Esophagus (tissue), 2 donors: Measurements from ENCODE around the gene FAM181A. TPM values are rescaled to one million over a fixed set of nuclear protein-coding genes. Genes with fewer than 3 reads are reported as not detected.

Source experiments
- H3K27ac ChIP-seq, 2 donors: one replicate each; pipeline ENCODE4 v1.5.1; 2013; ENCODE audit warnings: low read depth in 2 of 2, mild to moderate bottlenecking in 2 of 2, inconsistent platforms in 1 of 2, low read length in 1 of 2, moderate library complexity in 1 of 2
- H3K27me3 ChIP-seq, 2 donors: one replicate each; pipeline ENCODE4 v1.6.1; 2013; ENCODE audit warnings: low read length in 2 of 2, control low read depth in 1 of 2, mild to moderate bottlenecking in 1 of 2; ENCODE audit not compliant: insufficient read depth in 2 of 2, control insufficient read depth in 1 of 2
- H3K36me3 ChIP-seq, 2 donors: one replicate each; pipeline ENCODE4 v1.6.1; 2013; ENCODE audit warnings: low read length in 1 of 2; ENCODE audit not compliant: control insufficient read depth in 2 of 2, insufficient read depth in 2 of 2
- H3K4me1 ChIP-seq, 2 donors: one replicate each; pipeline ENCODE4 v1.6.1; 2013; ENCODE audit warnings: low read length in 1 of 2; ENCODE audit not compliant: control insufficient read depth in 2 of 2, insufficient read depth in 2 of 2
- H3K4me3 ChIP-seq, 2 donors: one replicate each; pipeline ENCODE4 v1.5.1; 2013; ENCODE audit warnings: low read length in 2 of 2, mild to moderate bottlenecking in 2 of 2, low read depth in 1 of 2, moderate library complexity in 1 of 2
- H3K9me3 ChIP-seq, 2 donors: one replicate each; pipeline ENCODE4 v1.6.1; 2013; ENCODE audit warnings: mild to moderate bottlenecking in 2 of 2, low read depth in 1 of 2, low read length in 1 of 2, moderate library complexity in 1 of 2; ENCODE audit not compliant: control insufficient read depth in 2 of 2, insufficient read depth in 1 of 2
- WGBS, 2 donors: extraction: QIAGEN DNeasy Blood & Tissue Kit; methylation state at CpG; one replicate each; pipeline ENCODE4 v1.1.7; 2013; 5-methylcytosine and 5-hydroxymethylcytosine counted together
- polyA plus RNA-seq, 2 donors: library from polyadenylated mRNA; stranded (reverse); fragments of 200-250 nt; gene quantifications; one replicate each; pipeline ENCODE4 v1.2.3, GENCODE V29; 2013
- donor health status: healthy with polysubstance abuse.
- donor health status: Bipolar disorder and iron deficiency.

The FAM181A gene
- polyA plus RNA-seq, 2 donors, result not detected

- no peaks in the 10 kb centered on the region for H3K27me3 ChIP-seq
- H3K36me3 ChIP-seq, result no peaks in the 10 kb centered on the region
- H3K27ac ChIP-seq, result no peak overlapping the region
- WGBS, 2 donors, result 81 to 88% methylated on average over 5 of the region's 5 CpGs
- H3K4me1 ChIP-seq, result peaks cover 2 to 6% of the 10 kb centered on the region in 2 donors
- H3K9me3 ChIP-seq, result no peaks in the 10 kb centered on the region
- H3K4me3 ChIP-seq, result no peak overlapping the region
Observed at GRCh38 chr14:93945070-93945399, 17.9 kb downstream of the FAM181A start.

DNA sequence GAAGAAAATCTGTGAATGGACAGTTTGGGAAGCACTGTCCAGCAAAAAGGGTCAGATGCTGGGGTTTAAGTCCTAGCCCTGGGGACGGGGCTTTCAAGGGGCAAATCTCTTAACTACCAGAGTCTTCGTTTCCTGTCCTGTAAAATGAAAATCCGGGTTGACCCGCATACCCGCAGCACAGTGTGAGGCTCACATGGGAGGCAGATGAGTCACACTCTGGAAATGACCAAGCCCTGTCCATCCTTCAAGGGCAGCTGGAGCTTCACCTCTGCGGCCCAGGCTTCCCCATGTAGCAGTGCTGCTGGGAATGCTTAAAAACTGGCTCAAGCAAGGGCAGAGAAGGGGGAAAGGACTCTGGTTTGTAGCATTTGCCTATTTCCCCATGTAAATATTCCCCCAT lies 19.0 kb downstream of the FAM181A start:
- no peaks in the 10 kb centered on the region for H3K9me3 ChIP-seq
- no peaks in the 10 kb centered on the region for H3K27me3 ChIP-seq
- H3K4me1 ChIP-seq, result peaks cover 2 to 6% of the 10 kb centered on the region in 2 donors
- H3K36me3 ChIP-seq, result no peaks in the 10 kb centered on the region
- WGBS, 2 donors, result 46 to 60% methylated on average over 6 of the region's 6 CpGs
- no peak overlapping the region for H3K4me3 ChIP-seq
- peak overlapping the region in 1 of 2 donors; percentile 47 for H3K27ac ChIP-seq

- WGBS, 2 donors, result 51 to 63% methylated on average over 7 of the region's 7 CpGs
- peak overlapping the region in 1 of 2 donors; percentile 47 for H3K27ac ChIP-seq
- H3K4me1 ChIP-seq, result peaks cover 2 to 6% of the 10 kb centered on the region in 2 donors
- H3K36me3 ChIP-seq, result no peaks in the 10 kb centered on the region
- no peak overlapping the region for H3K4me3 ChIP-seq
- no peaks in the 10 kb centered on the region for H3K27me3 ChIP-seq
- H3K9me3 ChIP-seq, result no peaks in the 10 kb centered on the region
Observed at GRCh38 chr14:93946541-93947090, 19.5 kb downstream of the FAM181A start.

DNA sequence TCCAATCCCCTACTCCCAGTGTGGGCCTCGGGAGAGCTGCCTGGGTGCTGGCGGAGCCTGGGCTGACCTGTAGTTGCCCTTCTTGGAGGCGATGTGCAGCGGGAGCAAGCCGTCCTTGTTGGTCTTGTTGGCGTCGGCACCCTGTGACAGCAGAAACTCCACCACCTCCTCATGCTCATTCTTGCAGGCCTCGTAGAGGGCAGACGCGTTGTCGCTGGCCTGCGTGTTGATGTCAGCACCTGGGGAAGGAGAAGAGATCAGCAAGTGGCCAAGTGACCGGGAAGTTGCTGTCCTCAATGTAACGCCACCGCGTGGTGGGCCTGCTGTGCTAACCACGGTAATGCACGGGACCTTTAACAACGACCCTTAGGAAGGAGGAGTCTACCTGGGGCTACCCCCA lies 20.1 kb downstream of the FAM181A start:
- WGBS, 2 donors, result 80 to 83% methylated on average over 19 of the region's 19 CpGs
- no peaks in the 10 kb centered on the region for H3K9me3 ChIP-seq
- no peak overlapping the region for H3K27ac ChIP-seq
- no peak overlapping the region for H3K4me3 ChIP-seq
- no peaks in the 10 kb centered on the region for H3K27me3 ChIP-seq
- no peaks in the 10 kb centered on the region for H3K36me3 ChIP-seq
- H3K4me1 ChIP-seq, result peaks cover 0 to 3% of the 10 kb centered on the region in 2 donors

- Histone ChIP-seq H3K4me3 (no peak overlapping the region), H3K36me3 (no peaks in the 10 kb centered on the region), H3K4me1 (peaks cover 0 to 6% of the 10 kb centered on the region in 2 donors), H3K27me3 (no peaks in the 10 kb centered on the region), H3K27ac (no peak overlapping the region), H3K9me3 (no peaks in the 10 kb centered on the region)
- 87 to 92% methylated on average over 13 of the region's 13 CpGs for WGBS, 2 donors
Observed at GRCh38 chr14:93949511-93950075, 22.4 kb downstream of the FAM181A start.

GRCh38 chr14:93950948-93951634 lies 23.9 kb downstream of the FAM181A start:
- 84 to 85% methylated on average over 20 of the region's 20 CpGs for WGBS, 2 donors
- no peak overlapping the region for H3K4me3 ChIP-seq
- H3K27ac ChIP-seq, result no peak overlapping the region
- no peaks in the 10 kb centered on the region for H3K36me3 ChIP-seq
- no peaks in the 10 kb centered on the region for H3K9me3 ChIP-seq
- peaks cover 3 to 6% of the 10 kb centered on the region in 2 donors for H3K4me1 ChIP-seq
- no peaks in the 10 kb centered on the region for H3K27me3 ChIP-seq

DNA sequence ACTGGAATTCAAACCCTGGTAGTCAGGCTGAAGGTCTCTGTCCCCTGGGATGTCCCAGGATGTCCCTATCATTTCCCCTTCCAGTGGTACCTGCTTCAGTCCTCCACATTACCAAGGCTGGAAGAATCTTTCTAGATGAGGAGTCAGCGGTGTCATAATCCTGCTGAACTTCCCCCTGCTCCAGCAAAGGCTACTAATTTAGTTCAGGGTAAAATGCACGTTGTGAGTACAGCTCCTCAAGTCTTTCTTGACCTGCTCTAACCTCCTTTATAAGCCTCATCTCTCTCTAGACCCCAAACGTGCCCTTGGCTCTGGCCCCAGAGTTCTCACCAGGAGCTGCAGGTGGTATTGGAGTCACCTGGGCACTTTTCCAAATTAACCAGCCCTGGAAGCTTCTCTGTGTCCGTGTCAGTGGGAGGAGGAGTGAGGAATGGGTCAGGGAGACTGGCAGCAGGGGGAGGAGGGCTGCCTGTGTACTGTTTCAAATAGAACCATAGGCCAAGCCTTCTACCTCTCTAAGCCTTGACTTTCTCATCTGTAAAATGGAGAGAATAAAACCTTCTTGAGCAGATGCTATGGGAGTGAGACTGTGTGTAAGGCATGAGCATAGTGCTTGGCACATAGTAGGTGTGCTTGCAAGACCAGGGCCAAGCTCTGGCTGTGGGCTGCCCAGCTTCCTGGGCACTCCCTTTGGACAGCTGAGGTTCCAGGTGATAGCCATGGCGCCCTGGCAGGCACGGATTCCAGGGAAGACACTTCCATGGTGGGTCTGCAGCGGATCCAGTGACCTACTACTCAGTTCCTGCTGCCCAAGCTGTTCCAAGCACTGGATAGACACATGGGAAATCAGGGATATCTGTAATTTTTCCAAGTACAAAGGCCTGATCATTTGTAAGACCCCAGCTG lies 24.7 kb downstream of the FAM181A start:
- Histone ChIP-seq H3K9me3 (no peaks in the 10 kb centered on the region), H3K27ac (no peak overlapping the region), H3K36me3 (no peaks in the 10 kb centered on the region), H3K4me1 (peaks cover 3 to 10% of the 10 kb centered on the region in 2 donors), H3K27me3 (no peaks in the 10 kb centered on the region), H3K4me3 (no peak overlapping the region)
- WGBS, 2 donors, result 58 to 63% methylated on average over 7 of the region's 7 CpGs

GRCh38 chr14:93952829-93953228 lies 25.7 kb downstream of the FAM181A start:
- Histone ChIP-seq H3K4me3 (no peak overlapping the region), H3K36me3 (no peaks in the 10 kb centered on the region), H3K9me3 (no peaks in the 10 kb centered on the region), H3K27me3 (no peaks in the 10 kb centered on the region), H3K27ac (no peak overlapping the region), H3K4me1 (peaks cover 4 to 9% of the 10 kb centered on the region in 2 donors)
- WGBS, 2 donors, result 44 to 58% methylated on average over 3 of the region's 3 CpGs

DNA sequence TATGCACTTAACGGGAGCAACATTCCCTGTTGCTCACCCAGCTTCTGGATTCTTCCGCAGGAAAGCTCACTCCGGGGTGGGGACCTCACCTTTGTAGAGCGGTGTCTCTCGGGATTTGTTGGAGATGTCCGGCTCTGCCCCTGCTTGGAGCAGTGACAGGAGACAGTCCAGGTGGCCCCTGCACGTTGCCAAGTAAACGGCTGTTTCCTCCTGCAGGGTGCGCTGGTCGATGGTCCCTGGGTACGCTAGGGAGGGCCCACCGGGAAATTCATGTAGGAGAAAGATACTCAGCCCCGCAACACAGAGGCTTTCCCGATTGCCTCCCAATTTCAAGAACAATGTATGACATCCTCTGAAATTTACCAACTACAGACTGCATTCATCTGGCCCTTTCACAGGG lies 26.1 kb downstream of the FAM181A start:
- WGBS, 2 donors, result 61 to 64% methylated on average over 14 of the region's 14 CpGs
- H3K4me1 ChIP-seq, result peaks cover 7 to 9% of the 10 kb centered on the region in 2 donors
- H3K4me3 ChIP-seq, result no peak overlapping the region
- H3K36me3 ChIP-seq, result no peaks in the 10 kb centered on the region
- H3K27ac ChIP-seq, result no peak overlapping the region
- H3K27me3 ChIP-seq, result no peaks in the 10 kb centered on the region
- no peaks in the 10 kb centered on the region for H3K9me3 ChIP-seq
